Vagina (tissue), 2 donors: Measurements from ENCODE around the gene VWA3A.

ENCODE experiments used
- CTCF ChIP-seq, 3 experiments: fragments of 450-650 bp in 2 of 3; fragments of 200-600 bp in 1 of 3; sonication (generic) in 1 of 3; IDR thresholded peaks; one replicate each; pipeline ENCODE4 v1.5.1; 2017 to 2019; ENCODE audit warnings: antibody characterized with exemption in 3 of 3, mild to moderate bottlenecking in 2 of 3, moderate library complexity in 2 of 3
- POLR2A ChIP-seq, 2 donors: fragments of 450-650 bp; IDR thresholded peaks; one replicate each; pipeline ENCODE4 v1.6.1; 2017; ENCODE audit warnings: antibody characterized with exemption in 2 of 2, mild to moderate bottlenecking in 2 of 2, moderate library complexity in 2 of 2

- TF ChIP-seq CTCF (IDR thresholded peaks at IDR 0.05) (no peak), POLR2A (IDR thresholded peaks at IDR 0.05) (no peak)
Observed at GRCh38 chr16:22164482-22164881, 72.1 kb downstream of the VWA3A start.
